Brain pericyte (primary cell): ENCODE data around the gene GTF3C4.
"Not testable (repeated sequence)": the region's sequence is repeated elsewhere in the genome, so short reads cannot be mapped to it uniquely, and the experiment has no call there.

Experiments used
- DNase-seq: peaks from one replicate; pipeline ENCODE4 v3.0.0-alpha.2; 2012; ENCODE audit warnings: low read depth, low spot score

The GTF3C4 gene

GRCh38 chr9:132702254-132702653 lies 32.0 kb downstream of the GTF3C4 start:
- DNase-seq, result no peak

- no peak for DNase-seq
Observed at GRCh38 chr9:132703336-132703735, 33.1 kb downstream of the GTF3C4 start.

GRCh38 chr9:132708239-132708638 lies 38.0 kb downstream of the GTF3C4 start:
- DNase-seq, result no peak

- no peak for DNase-seq
Observed at GRCh38 chr9:132708769-132709430, 38.6 kb downstream of the GTF3C4 start.

GRCh38 chr9:132710333-132710732 lies 40.1 kb downstream of the GTF3C4 start:
- DNase-seq, result no peak

- DNase-seq, result not testable (repeated sequence)
Observed at GRCh38 chr9:132711152-132711551, 40.9 kb downstream of the GTF3C4 start.

- no peak for DNase-seq
Observed at GRCh38 chr9:132711846-132712245, 41.6 kb downstream of the GTF3C4 start.

GRCh38 chr9:132712753-132713152 lies 42.5 kb downstream of the GTF3C4 start:
- no peak for DNase-seq

- no peak for DNase-seq
Observed at GRCh38 chr9:132716007-132716406, 45.7 kb downstream of the GTF3C4 start.

GRCh38 chr9:132717326-132717945 lies 47.2 kb downstream of the GTF3C4 start:
- no peak for DNase-seq

GRCh38 chr9:132718381-132718928 lies 48.2 kb downstream of the GTF3C4 start:
- not testable (repeated sequence) for DNase-seq

- DNase-seq, result no peak
Observed at GRCh38 chr9:132721661-132722060, 51.4 kb downstream of the GTF3C4 start.

- no peak for DNase-seq
Observed at GRCh38 chr9:132722564-132723065, 52.4 kb downstream of the GTF3C4 start.

GRCh38 chr9:132723809-132724208 lies 53.5 kb downstream of the GTF3C4 start:
- DNase-seq, result no peak

- no peak for DNase-seq
Observed at GRCh38 chr9:132725306-132725705, 55.0 kb downstream of the GTF3C4 start.

- no peak for DNase-seq
Observed at GRCh38 chr9:132726576-132727130, 56.4 kb downstream of the GTF3C4 start.

GRCh38 chr9:132728071-132728470 lies 57.8 kb downstream of the GTF3C4 start:
- no peak for DNase-seq

- DNase-seq, result no peak
Observed at GRCh38 chr9:132728497-132728896, 58.2 kb downstream of the GTF3C4 start.

GRCh38 chr9:132729235-132729890 lies 59.1 kb downstream of the GTF3C4 start:
- DNase-seq, result no peak

GRCh38 chr9:132730054-132731033 lies 60.1 kb downstream of the GTF3C4 start:
- DNase-seq, result no peak

GRCh38 chr9:132731230-132731629 lies 61.0 kb downstream of the GTF3C4 start:
- no peak for DNase-seq
